Caki2 (cell line): ENCODE measurements around the gene AGAP1. TPM values are rescaled to one million over a fixed set of nuclear protein-coding genes. Genes with fewer than 3 reads are reported as not detected.

Experiments
- DNase-seq: peaks from one replicate; pipeline ENCODE4 v3.0.0-alpha.2; 2015; ENCODE audit warnings: low read depth
- in situ Hi-C: cut with HindIII; loops from 2 replicates; pipeline ENCODE4 v1.10.0; 2016; ENCODE audit warnings: low sequenced_read_pairs, low pct_unique_long_range_greater_than_20kb, mixed read lengths
- total RNA-seq: library from RNA; depleted of rRNA; stranded (reverse); fragments of >200 nt; shearing (Covaris generic); gene quantifications from 2 replicates; pipeline ENCODE4 v1.2.3, GENCODE V29; 2014; ENCODE audit warnings: low replicate concordance

AGAP1 gene
- total RNA-seq, 1 experiment from 2014 or later: 5.3 TPM

DNA sequence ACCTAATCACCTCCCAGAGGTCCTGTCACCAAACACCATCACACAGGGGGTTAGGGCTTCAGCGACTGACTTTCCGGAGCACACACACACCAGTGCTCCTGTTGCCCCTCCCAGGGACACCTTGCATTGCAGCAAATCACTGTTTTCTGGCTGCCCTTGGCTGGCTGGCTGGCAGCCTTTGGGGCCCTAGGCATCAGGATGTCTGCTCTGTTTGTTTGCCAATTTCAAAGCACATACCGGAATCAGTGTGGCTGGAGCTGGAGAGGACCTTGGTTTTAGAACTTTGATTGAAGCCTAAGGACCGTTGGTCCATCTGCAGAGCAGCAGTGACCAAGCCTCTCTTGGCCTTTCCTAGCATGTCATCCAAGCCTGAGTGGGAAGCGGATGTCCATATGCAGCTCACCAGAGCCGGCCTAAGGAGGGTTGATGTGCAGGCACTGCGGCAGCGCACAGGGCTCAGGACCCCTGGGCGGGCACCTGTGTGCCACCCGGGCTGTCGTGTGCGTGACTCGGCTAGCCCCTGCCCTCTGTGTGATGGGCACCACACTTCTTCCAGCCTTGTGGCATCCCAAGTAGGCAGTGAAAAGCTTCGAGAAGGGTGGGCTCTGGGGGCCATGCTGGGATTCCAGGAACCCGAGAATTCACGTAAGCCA lies 612.2 kb downstream of the AGAP1 start:
- in situ Hi-C loops: no loop called here

DNA sequence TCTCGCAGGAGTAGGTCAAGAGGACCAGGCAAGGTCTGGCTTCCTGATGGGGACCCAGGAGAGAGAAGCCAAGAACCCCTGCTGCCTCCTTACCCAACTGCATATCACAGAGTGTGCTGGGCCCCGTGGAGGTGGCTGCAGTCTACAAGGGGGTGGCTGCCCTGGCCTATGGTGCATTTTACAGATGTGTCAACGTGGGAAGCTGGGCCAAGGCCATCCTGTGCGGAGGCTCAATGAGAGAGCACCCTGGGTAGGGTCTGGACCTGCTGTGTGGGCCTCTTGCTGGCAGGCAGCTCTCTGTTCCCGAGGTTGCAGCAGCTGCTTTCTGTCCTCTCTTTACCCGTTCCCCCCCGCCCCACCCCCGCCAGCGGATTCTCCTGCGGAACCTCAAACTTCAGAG lies 612.9 kb downstream of the AGAP1 start:
- DNase-seq: no peak
- in situ Hi-C loops: no loop called here

More for the DNA sequence above, 612.2 kb downstream of the AGAP1 start:
- no peak for DNase-seq

DNA sequence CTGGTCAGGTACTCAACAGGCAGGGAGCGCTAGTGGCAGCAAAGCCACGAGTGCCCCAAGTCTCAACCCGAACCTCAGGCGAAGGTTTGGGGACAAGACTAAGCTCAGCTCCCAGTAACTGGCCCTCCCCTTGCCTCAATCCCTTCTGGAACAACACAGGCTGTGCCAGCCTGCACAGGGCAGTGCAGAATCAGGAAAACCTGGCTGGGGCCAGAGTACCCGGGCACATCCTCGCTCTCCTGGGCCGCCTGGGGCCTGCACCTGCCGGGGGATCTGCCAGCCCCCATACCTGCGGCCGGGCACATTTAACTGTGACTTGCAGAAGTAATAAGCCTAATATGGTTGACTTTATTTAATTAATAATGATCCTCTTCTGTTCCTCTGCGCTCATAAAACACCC lies 613.7 kb downstream of the AGAP1 start:
- no peak for DNase-seq
- in situ Hi-C loops: no loop called here

GRCh38 chr2:236107942-236108625 lies 614.2 kb downstream of the AGAP1 start:
- no peak for DNase-seq
- in situ Hi-C loops: no loop called here

DNA sequence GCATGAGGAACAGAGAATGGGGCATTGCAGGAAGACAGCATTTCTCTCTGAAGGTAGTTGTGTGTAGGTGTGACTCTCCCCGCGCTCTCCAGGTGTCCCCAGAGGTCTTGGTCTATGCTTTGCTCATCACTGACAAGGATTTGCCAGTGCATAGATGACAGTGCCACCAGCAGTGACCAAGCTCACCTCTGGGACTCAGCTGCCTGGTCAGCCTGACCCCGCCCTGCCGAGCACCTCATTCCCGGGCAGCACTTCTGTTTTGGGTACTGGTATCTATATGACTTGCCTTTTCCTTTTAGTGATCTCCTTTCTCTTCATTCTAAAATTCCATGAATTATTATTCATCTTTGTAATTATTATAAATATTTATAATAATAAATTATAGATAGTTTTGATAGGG lies 615.2 kb downstream of the AGAP1 start:
- no peak for DNase-seq

GRCh38 chr2:236109473-236109872 lies 615.6 kb downstream of the AGAP1 start:
- in situ Hi-C loops: no loop called here
- DNase-seq: no peak

More for the DNA sequence above, 615.2 kb downstream of the AGAP1 start:
- in situ Hi-C loops: no loop called here

DNA sequence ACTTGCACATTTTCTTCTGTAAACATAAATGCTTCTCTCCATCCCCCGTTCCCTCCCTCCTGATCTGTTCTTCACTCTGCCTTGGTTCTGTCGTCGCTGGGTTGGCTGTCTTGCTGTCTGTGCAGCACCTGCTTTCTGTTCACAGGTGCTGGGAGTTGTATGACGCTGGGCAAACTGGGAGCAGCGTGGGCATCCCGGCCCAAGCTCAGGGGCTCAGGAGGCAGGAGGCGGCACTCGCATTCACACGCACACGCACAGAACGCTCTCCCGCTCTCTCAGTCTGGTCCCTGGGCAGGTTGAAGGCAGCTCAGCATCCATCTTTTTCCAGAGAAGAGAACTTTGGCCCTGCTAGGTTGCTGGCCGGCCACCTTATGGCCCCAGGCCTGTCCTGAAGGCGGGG lies 618.6 kb downstream of the AGAP1 start:
- no peak for DNase-seq
- in situ Hi-C loops: no loop called here

DNA sequence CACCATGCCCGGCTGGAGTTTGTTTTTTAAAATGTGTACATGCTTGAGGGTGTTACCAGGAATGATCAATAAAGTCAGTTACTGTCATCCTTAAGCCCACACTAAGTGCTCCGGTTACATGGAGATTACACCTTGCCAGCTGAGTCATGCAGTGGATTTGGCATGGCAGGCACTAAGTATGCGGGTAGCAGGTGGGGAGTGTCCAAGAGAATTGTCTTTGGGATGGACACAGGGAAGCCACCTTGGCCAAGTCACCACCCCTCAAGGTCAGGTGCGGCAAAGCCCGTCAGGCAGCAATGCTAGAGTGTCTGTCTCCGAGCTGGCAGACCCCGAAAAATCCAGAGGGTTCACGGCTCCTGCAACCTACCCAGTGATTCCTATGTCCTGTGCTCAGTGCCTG lies 619.6 kb downstream of the AGAP1 start:
- no peak for DNase-seq
- in situ Hi-C loops: no loop called here

GRCh38 chr2:236113948-236114347 lies 620.1 kb downstream of the AGAP1 start:
- DNase-seq: no peak
- in situ Hi-C loops: no loop called here

DNA sequence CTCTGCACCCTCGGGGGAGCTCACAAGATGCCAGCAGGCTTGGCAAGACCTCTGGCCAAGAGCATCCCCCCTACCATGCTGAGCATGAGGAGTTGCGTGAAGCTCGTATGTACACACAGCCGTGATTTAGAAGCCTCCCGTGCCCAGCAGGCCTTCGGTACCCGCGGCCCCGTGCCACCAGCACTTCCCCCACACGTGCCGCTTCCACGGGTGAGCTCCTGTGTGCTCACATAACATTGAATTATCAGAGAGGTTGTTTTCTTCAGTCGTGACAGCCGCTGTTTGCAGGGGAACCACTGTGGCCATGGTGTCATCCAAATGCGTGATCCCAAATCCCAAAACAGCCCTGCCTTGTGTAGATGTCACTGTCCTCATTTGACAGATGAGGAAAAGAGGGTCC lies 621.1 kb downstream of the AGAP1 start:
- no peak for DNase-seq
- in situ Hi-C loops: no loop called here

DNA sequence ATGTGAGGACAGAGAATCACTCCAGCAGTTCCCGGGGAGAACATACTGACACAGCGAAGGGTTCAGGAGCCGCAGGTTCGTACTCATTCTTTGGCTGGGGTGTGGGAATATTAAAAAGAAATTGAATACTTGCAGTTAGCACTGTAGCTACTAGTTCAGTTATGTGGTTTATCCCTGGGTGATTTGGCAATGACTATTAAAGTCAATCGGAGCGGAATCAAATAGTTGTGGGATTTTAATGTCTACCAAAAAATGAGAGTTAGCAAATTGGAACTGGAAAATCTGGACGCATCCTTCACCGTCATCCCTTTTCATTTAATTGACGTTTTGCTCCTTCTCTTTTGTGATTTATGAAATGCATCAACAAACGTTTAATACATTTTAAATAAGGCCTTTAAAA lies 623.6 kb downstream of the AGAP1 start:
- in situ Hi-C loops: no loop called here
- DNase-seq: no peak

DNA sequence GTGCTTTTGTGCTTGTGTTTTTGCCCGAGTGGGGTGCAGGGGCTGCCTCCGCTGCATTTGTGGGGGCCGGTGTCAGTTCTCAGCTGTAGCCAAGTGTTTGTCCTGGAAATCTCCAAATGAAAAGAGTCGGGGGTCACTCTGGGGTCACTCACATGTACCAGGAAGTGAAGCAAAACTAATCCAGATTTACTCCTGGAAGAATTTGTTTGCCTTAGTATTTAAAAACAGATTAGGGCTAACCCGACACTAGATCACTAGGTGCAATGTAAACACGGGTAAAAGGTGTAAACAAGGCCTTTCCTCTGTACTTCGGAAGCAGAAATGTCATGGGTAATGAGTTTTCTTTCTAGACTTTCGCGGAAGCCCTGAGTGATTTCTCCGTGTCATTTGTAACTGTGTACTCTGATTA lies 624.0 kb downstream of the AGAP1 start:
- no peak for DNase-seq
- in situ Hi-C loops: no loop called here

GRCh38 chr2:236119003-236119402 lies 625.2 kb downstream of the AGAP1 start:
- in situ Hi-C loops: no loop called here
- DNase-seq: no peak

GRCh38 chr2:236119476-236119875 lies 625.6 kb downstream of the AGAP1 start:
- in situ Hi-C loops: no loop called here
- no peak for DNase-seq

- in situ Hi-C loops: no loop called here
- no peak for DNase-seq
These were observed 626.3 kb downstream of the AGAP1 start for GRCh38 chr2:236120141-236120601.

- no peak for DNase-seq
- in situ Hi-C loops: no loop called here
These were observed 627.0 kb downstream of the AGAP1 start for GRCh38 chr2:236120829-236121228.

DNA sequence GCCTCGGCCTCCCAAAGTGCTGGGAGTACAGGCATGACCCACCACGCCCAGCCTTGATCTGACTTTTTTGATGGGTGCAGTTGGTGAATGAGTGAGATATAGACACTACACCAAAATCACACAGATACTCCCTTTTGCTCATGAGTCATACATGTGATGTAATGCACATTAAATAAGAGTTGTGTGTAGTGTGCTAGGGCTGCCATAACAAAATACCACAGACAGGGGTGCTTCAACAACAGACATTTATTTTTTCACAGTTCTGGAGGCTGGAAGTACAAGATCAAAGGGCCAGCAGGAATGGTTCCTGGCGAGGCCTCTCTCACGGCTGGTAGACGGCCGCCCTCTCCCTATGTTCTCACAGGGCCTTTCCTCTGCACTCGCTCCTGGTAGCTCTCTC lies 627.7 kb downstream of the AGAP1 start:
- in situ Hi-C loops: no loop called here
- DNase-seq: no peak

- in situ Hi-C loops: no loop called here
- DNase-seq: no peak
These were observed 628.4 kb downstream of the AGAP1 start for GRCh38 chr2:236122236-236122635.

GRCh38 chr2:236123716-236124115 lies 629.9 kb downstream of the AGAP1 start:
- DNase-seq: no peak
- in situ Hi-C loops: no loop called here
